Measurements from ENCODE around the gene ATP2C2. TPM values are rescaled to one million over a fixed set of nuclear protein-coding genes. Genes with fewer than 3 reads are reported as not detected.

The ATP2C2 gene
- total RNA-seq, 2 experiments from 2014 or later, result not detected

DNA sequence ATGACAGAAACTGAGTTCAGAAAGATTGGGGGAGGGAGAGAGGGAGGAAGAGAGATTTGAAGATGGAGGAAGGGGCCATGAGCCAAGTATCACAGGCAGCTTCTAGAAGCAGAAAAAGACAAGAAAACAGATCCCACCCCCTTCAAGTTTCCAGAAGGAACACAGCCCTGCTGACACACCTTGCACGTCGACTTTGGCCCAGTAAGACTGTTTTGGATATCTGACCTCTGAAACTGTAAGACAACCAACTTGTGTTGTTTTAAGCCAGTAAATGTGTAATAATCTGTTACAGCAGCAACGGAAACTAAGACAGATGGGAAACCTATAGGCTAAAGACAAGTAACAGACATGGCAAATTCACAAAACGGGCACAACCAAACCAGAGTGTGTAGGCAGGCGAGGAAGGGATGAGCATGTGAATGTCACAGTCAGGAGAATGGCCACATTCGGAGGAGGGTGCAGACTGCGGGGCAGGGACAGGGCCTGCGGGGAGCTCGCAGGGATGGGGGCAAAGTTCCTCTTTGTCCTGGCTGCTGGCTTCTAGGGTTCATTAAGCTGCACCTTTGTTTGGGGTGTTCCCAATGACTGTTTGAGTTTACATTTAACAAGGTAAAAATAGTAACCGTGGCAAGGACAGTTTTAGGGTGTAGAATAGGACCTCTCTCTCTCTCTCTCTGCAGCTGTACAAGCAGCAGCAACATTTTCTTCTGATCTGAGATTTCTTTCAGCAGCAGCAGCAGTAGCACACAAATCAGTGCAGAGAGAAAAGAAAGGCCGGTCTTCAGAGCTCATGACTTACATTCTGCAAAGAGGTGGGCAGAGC, 18.3 kb upstream of the ATP2C2 start:
- H3K9me3 ChIP-seq (ENCODE audit: control insufficient read depth in 1 of 2, insufficient read depth in 1 of 2, low read length in 2 of 2), result no peaks in the 10 kb centered on the region
- Mint-ChIP-seq H3K27me3 (peaks cover 22% of the 10 kb centered on the region), H3K4me1 (ENCODE audit: low read depth) (no peaks in the 10 kb centered on the region), H3K4me3 (no peak overlapping the region), H3K27ac (no peak overlapping the region), H3K9me3 (no peaks in the 10 kb centered on the region), H3K36me3 (ENCODE audit: low read depth) (no peaks in the 10 kb centered on the region)
- no peaks in the 10 kb centered on the region for H3K4me1 ChIP-seq (ENCODE audit: insufficient read depth, low read length)
- no peak for DNase-seq
- ChIA-PET POLR2A (no interaction called here), CTCF (no interaction called here)
- H3K27me3 ChIP-seq (ENCODE audit: control insufficient read depth in 1 of 2, insufficient read depth in 2 of 2, low read length in 2 of 2), result no peaks in the 10 kb centered on the region
- H3K36me3 ChIP-seq (ENCODE audit: insufficient read depth, low read length), result no peaks in the 10 kb centered on the region
- TF ChIP-seq, protein P1, sequence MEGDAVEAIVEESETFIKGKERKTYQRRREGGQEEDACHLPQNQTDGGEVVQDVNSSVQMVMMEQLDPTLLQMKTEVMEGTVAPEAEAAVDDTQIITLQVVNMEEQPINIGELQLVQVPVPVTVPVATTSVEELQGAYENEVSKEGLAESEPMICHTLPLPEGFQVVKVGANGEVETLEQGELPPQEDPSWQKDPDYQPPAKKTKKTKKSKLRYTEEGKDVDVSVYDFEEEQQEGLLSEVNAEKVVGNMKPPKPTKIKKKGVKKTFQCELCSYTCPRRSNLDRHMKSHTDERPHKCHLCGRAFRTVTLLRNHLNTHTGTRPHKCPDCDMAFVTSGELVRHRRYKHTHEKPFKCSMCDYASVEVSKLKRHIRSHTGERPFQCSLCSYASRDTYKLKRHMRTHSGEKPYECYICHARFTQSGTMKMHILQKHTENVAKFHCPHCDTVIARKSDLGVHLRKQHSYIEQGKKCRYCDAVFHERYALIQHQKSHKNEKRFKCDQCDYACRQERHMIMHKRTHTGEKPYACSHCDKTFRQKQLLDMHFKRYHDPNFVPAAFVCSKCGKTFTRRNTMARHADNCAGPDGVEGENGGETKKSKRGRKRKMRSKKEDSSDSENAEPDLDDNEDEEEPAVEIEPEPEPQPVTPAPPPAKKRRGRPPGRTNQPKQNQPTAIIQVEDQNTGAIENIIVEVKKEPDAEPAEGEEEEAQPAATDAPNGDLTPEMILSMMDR (IDR thresholded peaks at IDR 0.05), result no peak
- H3K27ac ChIP-seq (ENCODE audit: low read depth in 1 of 2, low read length in 2 of 2), result no peak overlapping the region
- no peak for ATAC-seq (ENCODE audit: poor library complexity)
- no peak overlapping the region for H3K4me3 ChIP-seq (ENCODE audit: low read length)
- intact Hi-C loops (cut with DNase I, micrococcal nuclease), result no loop called here

DNA sequence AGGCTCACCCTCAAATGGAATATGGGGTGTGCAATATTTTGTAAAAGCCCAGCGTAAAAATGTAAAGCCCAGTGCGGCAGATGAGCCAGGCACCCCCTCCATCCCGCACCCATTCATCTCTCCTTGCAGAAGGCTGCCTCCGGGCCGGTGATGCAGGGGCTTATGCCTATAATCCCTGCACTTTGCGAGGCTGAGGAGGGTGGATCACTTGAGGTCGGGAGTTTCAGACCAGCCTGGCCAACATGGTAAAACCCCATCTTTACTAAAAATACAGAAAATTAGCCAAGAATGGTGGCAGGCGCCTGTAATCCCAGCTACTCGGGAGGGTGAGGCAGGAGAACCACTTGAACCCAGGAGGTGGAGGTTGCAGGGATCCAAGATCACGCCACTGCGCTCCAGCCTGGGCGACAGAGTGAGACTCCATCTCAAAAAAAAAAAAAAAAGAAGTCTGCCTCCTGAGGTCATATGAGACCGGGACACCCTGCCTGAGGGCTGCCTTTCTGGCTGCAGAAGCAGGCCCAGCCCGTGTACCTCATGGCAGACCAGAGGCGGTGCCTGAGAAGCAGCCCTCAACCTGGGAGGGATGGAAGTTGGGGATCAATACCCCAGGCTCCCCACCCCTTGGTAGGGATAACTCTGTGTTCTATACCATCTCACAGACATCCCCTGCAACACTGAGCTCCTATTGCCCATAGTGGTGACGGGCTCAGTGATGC, 17.5 kb upstream of the ATP2C2 start:
- TF ChIP-seq, protein P1 (IDR thresholded peaks at IDR 0.05), result no peak
- ATAC-seq (ENCODE audit: poor library complexity) (no peak), DNase-seq (no peak)
- H3K27ac Mint-ChIP-seq, result no peak overlapping the region
- intact Hi-C loops (cut with DNase I, micrococcal nuclease), result no loop called here
- H3K36me3 Mint-ChIP-seq (ENCODE audit: low read depth), result no peaks in the 10 kb centered on the region
- no peaks in the 10 kb centered on the region for H3K27me3 ChIP-seq (ENCODE audit: control insufficient read depth in 1 of 2, insufficient read depth in 2 of 2, low read length in 2 of 2)
- peaks cover 22% of the 10 kb centered on the region for H3K27me3 Mint-ChIP-seq
- no peak overlapping the region for H3K4me3 Mint-ChIP-seq
- no peaks in the 10 kb centered on the region for H3K4me1 Mint-ChIP-seq (ENCODE audit: low read depth)
- no peak overlapping the region for H3K27ac ChIP-seq (ENCODE audit: low read depth in 1 of 2, low read length in 2 of 2)
- H3K4me1 ChIP-seq (ENCODE audit: insufficient read depth, low read length), result no peaks in the 10 kb centered on the region
- no peaks in the 10 kb centered on the region for H3K36me3 ChIP-seq (ENCODE audit: insufficient read depth, low read length)
- no peaks in the 10 kb centered on the region for H3K9me3 Mint-ChIP-seq
- no peaks in the 10 kb centered on the region for H3K9me3 ChIP-seq (ENCODE audit: control insufficient read depth in 1 of 2, insufficient read depth in 1 of 2, low read length in 2 of 2)
- ChIA-PET CTCF (no interaction called here), POLR2A (no interaction called here)
- no peak overlapping the region for H3K4me3 ChIP-seq (ENCODE audit: low read length)

DNA sequence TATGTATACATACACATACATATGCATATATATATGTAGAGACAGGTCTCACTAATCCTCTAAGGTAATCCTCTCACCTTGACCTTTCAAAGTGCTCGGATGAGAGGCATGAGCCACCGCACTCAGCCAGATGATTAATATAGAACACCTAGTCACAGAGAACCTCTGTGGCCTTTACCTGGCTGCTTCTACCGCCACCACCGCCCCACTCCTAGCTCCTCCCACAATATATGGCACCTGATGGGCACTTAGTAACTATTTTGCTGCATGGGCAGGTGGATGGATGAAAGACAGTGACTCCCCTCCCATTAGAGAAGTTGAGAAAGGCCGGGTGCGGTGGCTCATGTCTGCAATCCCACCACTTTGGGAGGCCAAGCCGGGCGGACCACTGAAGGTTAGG, 16.7 kb upstream of the ATP2C2 start:
- Mint-ChIP-seq H3K4me3 (no peak overlapping the region), H3K4me1 (ENCODE audit: low read depth) (no peaks in the 10 kb centered on the region), H3K27ac (no peak overlapping the region), H3K36me3 (ENCODE audit: low read depth) (no peaks in the 10 kb centered on the region), H3K27me3 (peaks cover 20% of the 10 kb centered on the region), H3K9me3 (no peaks in the 10 kb centered on the region)
- DNase-seq (no peak), ATAC-seq (ENCODE audit: poor library complexity) (no peak)
- CTCF ChIA-PET, result no interaction called here
- TF ChIP-seq, protein P1 (IDR thresholded peaks at IDR 0.05), result no peak
- Histone ChIP-seq H3K27me3 (ENCODE audit: control insufficient read depth in 1 of 2, insufficient read depth in 2 of 2, low read length in 2 of 2) (no peaks in the 10 kb centered on the region), H3K36me3 (ENCODE audit: insufficient read depth, low read length) (no peaks in the 10 kb centered on the region), H3K4me1 (ENCODE audit: insufficient read depth, low read length) (no peaks in the 10 kb centered on the region), H3K27ac (ENCODE audit: low read depth in 1 of 2, low read length in 2 of 2) (no peak overlapping the region), H3K4me3 (ENCODE audit: low read length) (no peak overlapping the region), H3K9me3 (ENCODE audit: control insufficient read depth in 1 of 2, insufficient read depth in 1 of 2, low read length in 2 of 2) (no peaks in the 10 kb centered on the region)
- POLR2A ChIA-PET, result no interaction called here
- intact Hi-C loops (cut with DNase I, micrococcal nuclease), result no loop called here

All from CD4-positive, alpha-beta T cell (primary cell).